Measurements from ENCODE around the gene CPA3. TPM values are rescaled to one million over a fixed set of nuclear protein-coding genes. Genes with fewer than 3 reads are reported as not detected.

The CPA3 gene
- total RNA-seq, 4 donors from 2014 or later, result 0.70 to 13.6 (median 5.8) TPM

- no peak overlapping the region for H3K27ac ChIP-seq
- H3K4me1 ChIP-seq, result no peaks in the 10 kb centered on the region
- DNase-seq, result no peak
- TF ChIP-seq CTCF (IDR thresholded peaks at IDR 0.05), result no peak
- no peak for TF ChIP-seq POLR2A (IDR thresholded peaks at IDR 0.05)
- H3K4me3 ChIP-seq, result no peak overlapping the region
- no peaks in the 10 kb centered on the region for H3K9me3 ChIP-seq
- no peaks in the 10 kb centered on the region for H3K27me3 ChIP-seq
- H3K36me3 ChIP-seq, result no peaks in the 10 kb centered on the region
Observed at GRCh38 chr3:148873977-148874376, 8.9 kb downstream of the CPA3 start.

GRCh38 chr3:148878095-148878494, 13.0 kb downstream of the CPA3 start:
- Histone ChIP-seq H3K4me1 (no peaks in the 10 kb centered on the region), H3K27ac (no peak overlapping the region)

GRCh38 chr3:148879256-148879655, 14.2 kb downstream of the CPA3 start:
- Histone ChIP-seq H3K4me3 (no peak overlapping the region), H3K9me3 (no peaks in the 10 kb centered on the region), H3K27ac (no peak overlapping the region), H3K36me3 (no peaks in the 10 kb centered on the region), H3K27me3 (no peaks in the 10 kb centered on the region), H3K4me1 (no peaks in the 10 kb centered on the region)
- no peak for DNase-seq
- TF ChIP-seq POLR2A (IDR thresholded peaks at IDR 0.05) (no peak), CTCF (IDR thresholded peaks at IDR 0.05) (no peak)

More at GRCh38 chr3:148878095-148878494, 13.0 kb downstream of the CPA3 start:
- TF ChIP-seq POLR2A (IDR thresholded peaks at IDR 0.05) (no peak), CTCF (IDR thresholded peaks at IDR 0.05) (no peak)
- no peaks in the 10 kb centered on the region for H3K9me3 ChIP-seq
- H3K36me3 ChIP-seq, result no peaks in the 10 kb centered on the region
- no peaks in the 10 kb centered on the region for H3K27me3 ChIP-seq
- H3K4me3 ChIP-seq, result no peak overlapping the region
- no peak for DNase-seq

GRCh38 chr3:148880681-148881080, 15.6 kb downstream of the CPA3 start:
- Histone ChIP-seq H3K9me3 (no peaks in the 10 kb centered on the region), H3K4me1 (no peaks in the 10 kb centered on the region), H3K36me3 (no peaks in the 10 kb centered on the region), H3K27ac (no peak overlapping the region), H3K4me3 (no peak overlapping the region), H3K27me3 (no peaks in the 10 kb centered on the region)
- no peak for DNase-seq
- no peak for TF ChIP-seq POLR2A (IDR thresholded peaks at IDR 0.05)
- TF ChIP-seq CTCF (IDR thresholded peaks at IDR 0.05), result peak in 1 of 6 experiments; percentile 3

- TF ChIP-seq POLR2A (IDR thresholded peaks at IDR 0.05), result no peak
- no peak for TF ChIP-seq CTCF (IDR thresholded peaks at IDR 0.05)
- Histone ChIP-seq H3K27ac (no peak overlapping the region), H3K9me3 (no peaks in the 10 kb centered on the region), H3K4me1 (no peaks in the 10 kb centered on the region), H3K4me3 (no peak overlapping the region), H3K27me3 (no peaks in the 10 kb centered on the region), H3K36me3 (no peaks in the 10 kb centered on the region)
- DNase-seq, result no peak
Observed at GRCh38 chr3:148881286-148881685, 16.2 kb downstream of the CPA3 start.

GRCh38 chr3:148882288-148882687, 17.2 kb downstream of the CPA3 start:
- H3K9me3 ChIP-seq, result no peaks in the 10 kb centered on the region
- H3K27me3 ChIP-seq, result no peaks in the 10 kb centered on the region
- no peaks in the 10 kb centered on the region for H3K36me3 ChIP-seq
- H3K4me1 ChIP-seq, result no peaks in the 10 kb centered on the region
- TF ChIP-seq CTCF (IDR thresholded peaks at IDR 0.05) (no peak), POLR2A (IDR thresholded peaks at IDR 0.05) (no peak)
- H3K4me3 ChIP-seq, result no peak overlapping the region
- no peak overlapping the region for H3K27ac ChIP-seq
- DNase-seq, result no peak
